C4-2B (cell line): Measurements from ENCODE around the gene PDE6G.

ENCODE experiments used
- CTCF ChIP-seq: fragments of 450-650 bp; conservative IDR thresholded peaks from 2 replicates; pipeline ENCODE4 v1.5.1; 2017; ENCODE audit warnings: mild to moderate bottlenecking
- ZFX ChIP-seq: fragments of 450-650 bp; IDR thresholded peaks from 2 replicates; pipeline ENCODE4 v1.6.1; 2017

- TF ChIP-seq CTCF (no peak), ZFX (no peak)
These were observed 7.6 kb downstream of the PDE6G start for GRCh38 chr17:81648707-81649085.
